Activated naive CD8-positive, alpha-beta T cell treated with anti-CD3 and anti-CD28 coated beads for 36 hours (primary cell): ENCODE measurements around the gene ADGRL3. TPM values are rescaled to one million over a fixed set of nuclear protein-coding genes. Genes with fewer than 3 reads are reported as not detected.

ENCODE experiments used
- DNase-seq: peaks from one replicate; pipeline ENCODE4 v3.0.0; 2021
- H3K27ac Mint-ChIP-seq: one replicate; pipeline ENCODE4 v1.8.0; 2022; ENCODE audit warnings: mild to moderate bottlenecking, moderate library complexity, mixed read lengths
- H3K27me3 Mint-ChIP-seq: one replicate; pipeline ENCODE4 v1.8.0; 2022; ENCODE audit warnings: mild to moderate bottlenecking, mixed read lengths
- H3K36me3 Mint-ChIP-seq: one replicate; pipeline ENCODE4 v1.8.0; 2021; ENCODE audit warnings: mild to moderate bottlenecking, mixed read lengths
- H3K4me1 Mint-ChIP-seq: one replicate; pipeline ENCODE4 v1.8.0; 2021; ENCODE audit warnings: mixed read lengths
- H3K4me3 Mint-ChIP-seq: one replicate; pipeline ENCODE4 v1.8.0; 2022; ENCODE audit warnings: mild to moderate bottlenecking, moderate library complexity, mixed read lengths
- H3K9me3 Mint-ChIP-seq: one replicate; pipeline ENCODE4 v1.8.0; 2022; ENCODE audit warnings: mixed read lengths
- total RNA-seq, 2 experiments: library from RNA; stranded (reverse); gene quantifications; one replicate each; pipeline ENCODE4 v1.2.3, GENCODE V29; 2021

ADGRL3 gene
- total RNA-seq, 2 experiments from 2014 or later, result not detected

DNA sequence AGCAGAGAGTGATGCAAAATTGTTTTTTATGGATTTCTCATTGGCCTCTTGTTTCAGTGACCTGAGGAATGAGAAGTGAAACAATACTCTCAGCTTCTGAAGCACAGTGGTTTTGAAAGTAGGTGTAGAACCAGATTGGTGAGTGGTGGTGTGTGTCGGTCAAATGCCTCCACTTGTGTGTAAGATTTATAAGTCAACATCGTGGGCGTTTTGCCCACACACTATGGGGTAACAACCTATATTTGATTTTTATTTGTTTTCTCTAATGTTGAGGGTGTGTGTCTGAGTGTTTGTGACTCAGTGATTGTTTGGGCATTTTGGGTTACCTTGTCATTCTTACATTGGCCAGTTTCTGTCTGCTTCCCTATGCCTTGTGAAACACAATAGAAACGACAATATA, 23.3 kb downstream of the ADGRL3 start:
- Mint-ChIP-seq H3K36me3 (no peaks in the 10 kb centered on the region), H3K27ac (no peak overlapping the region), H3K9me3 (no peaks in the 10 kb centered on the region), H3K4me3 (no peak overlapping the region), H3K4me1 (no peaks in the 10 kb centered on the region), H3K27me3 (no peaks in the 10 kb centered on the region)
- DNase-seq, result no peak

DNA sequence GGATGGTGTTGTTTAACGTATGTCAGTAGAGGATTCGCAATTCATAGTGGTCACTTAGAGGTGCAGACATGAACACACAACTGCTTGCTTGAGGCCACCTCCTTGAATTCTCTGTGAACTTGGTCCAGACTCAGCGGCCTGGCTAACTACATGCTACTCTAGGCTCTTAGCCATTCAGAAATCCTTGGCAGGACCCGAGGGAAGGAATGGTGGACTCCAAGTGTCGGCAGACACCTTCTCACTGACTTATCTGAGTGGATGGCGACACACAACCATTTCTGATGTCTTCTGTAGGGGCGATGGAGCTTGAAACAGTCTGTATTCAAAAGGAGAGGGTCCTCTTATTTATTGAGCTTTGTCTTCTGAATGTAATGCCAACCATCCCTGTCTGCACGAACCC, 24.4 kb downstream of the ADGRL3 start:
- Mint-ChIP-seq H3K27me3 (no peaks in the 10 kb centered on the region), H3K36me3 (no peaks in the 10 kb centered on the region), H3K4me1 (no peaks in the 10 kb centered on the region), H3K4me3 (no peak overlapping the region), H3K9me3 (no peaks in the 10 kb centered on the region), H3K27ac (no peak overlapping the region)
- DNase-seq, result no peak

DNA sequence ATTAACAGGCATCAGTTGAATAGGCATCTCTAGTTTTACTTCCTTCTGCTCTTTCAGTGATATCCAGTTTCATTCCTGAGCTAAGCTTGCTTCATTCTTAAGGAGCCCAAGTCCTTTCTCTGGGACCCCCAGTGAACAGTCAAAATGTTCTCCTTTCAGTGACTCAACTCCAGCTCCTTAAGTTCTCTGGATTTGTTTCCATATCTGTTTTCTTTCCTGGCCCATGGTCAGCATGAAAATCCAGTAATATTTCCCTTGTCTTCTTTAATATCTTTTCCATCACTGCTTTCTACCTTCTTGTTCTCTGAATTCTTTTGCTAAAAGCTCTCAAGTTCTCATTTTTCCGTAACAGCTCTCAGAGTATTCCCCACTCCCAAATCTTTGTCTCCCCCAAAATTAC, 25.5 kb downstream of the ADGRL3 start:
- DNase-seq, result no peak
- H3K36me3 Mint-ChIP-seq, result no peaks in the 10 kb centered on the region

DNA sequence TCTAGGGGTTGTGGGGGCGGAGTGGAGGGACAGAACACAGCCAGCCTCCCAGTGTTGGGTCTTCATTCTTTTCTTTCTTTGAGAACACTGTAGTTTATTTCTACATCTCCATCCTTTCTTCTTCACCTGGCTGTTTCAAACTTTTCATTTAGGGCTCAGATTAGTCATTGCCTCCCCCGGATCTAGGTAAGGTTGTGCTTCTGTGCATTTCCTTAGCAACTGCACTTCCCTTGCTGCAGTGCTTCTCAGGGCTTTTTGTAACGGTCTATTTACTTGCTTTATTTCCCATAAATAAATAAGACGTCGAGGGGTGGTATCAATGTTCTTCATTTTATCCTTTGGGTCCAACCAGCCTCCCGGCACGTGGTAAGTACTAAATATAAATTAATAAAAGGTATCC, 31.3 kb downstream of the ADGRL3 start:
- Mint-ChIP-seq H3K4me3 (no peak overlapping the region), H3K36me3 (no peaks in the 10 kb centered on the region), H3K27ac (no peak overlapping the region), H3K4me1 (no peaks in the 10 kb centered on the region), H3K9me3 (no peaks in the 10 kb centered on the region), H3K27me3 (no peaks in the 10 kb centered on the region)
- no peak for DNase-seq

More for the DNA sequence above, 25.5 kb downstream of the ADGRL3 start:
- Mint-ChIP-seq H3K27ac (no peak overlapping the region), H3K27me3 (no peaks in the 10 kb centered on the region), H3K4me1 (no peaks in the 10 kb centered on the region), H3K4me3 (no peak overlapping the region), H3K9me3 (no peaks in the 10 kb centered on the region)

DNA sequence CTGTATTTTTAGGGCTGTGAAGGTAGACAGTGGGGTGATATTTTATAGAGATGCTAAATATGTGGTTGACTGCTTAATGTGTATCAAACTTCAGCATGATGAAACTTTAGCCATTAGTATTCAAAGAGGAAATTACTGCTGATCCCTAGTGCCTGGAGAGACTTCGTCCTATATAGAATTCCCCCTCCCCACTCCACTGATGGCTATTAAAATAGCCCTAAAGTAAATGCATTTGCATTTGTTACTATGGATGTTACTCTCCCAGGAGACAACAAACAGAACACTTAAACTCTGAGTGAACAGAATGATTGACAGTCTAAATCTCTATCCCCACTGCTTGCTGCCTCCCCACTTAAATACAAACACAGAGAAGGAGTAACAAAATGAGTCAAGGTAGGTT, 39.1 kb downstream of the ADGRL3 start:
- no peaks in the 10 kb centered on the region for H3K27me3 Mint-ChIP-seq
- no peak overlapping the region for H3K4me3 Mint-ChIP-seq
- no peaks in the 10 kb centered on the region for H3K4me1 Mint-ChIP-seq
- no peaks in the 10 kb centered on the region for H3K36me3 Mint-ChIP-seq
- no peaks in the 10 kb centered on the region for H3K9me3 Mint-ChIP-seq
- DNase-seq, result no peak
- no peak overlapping the region for H3K27ac Mint-ChIP-seq

DNA sequence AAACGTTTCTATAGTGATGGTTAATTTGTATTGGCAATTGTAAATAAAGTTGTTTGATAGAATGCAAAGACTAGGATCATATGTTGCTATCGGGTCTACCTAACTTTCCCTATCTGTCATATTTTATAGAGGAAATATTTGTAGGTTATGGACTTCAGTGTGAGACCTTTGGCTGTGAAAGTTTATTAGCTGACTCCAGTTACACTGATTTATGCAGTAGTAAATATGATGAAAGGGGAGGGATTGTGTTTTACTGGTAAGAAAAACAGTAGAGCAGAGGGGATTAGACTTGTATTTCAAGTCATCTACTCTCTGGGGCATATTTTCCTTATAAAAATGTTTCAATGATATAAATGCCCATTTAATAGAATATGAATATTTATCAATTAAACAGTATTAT, 43.8 kb downstream of the ADGRL3 start:
- Mint-ChIP-seq H3K36me3 (no peaks in the 10 kb centered on the region), H3K27me3 (no peaks in the 10 kb centered on the region), H3K4me3 (no peak overlapping the region), H3K27ac (no peak overlapping the region), H3K9me3 (no peaks in the 10 kb centered on the region), H3K4me1 (no peaks in the 10 kb centered on the region)
- no peak for DNase-seq

DNA sequence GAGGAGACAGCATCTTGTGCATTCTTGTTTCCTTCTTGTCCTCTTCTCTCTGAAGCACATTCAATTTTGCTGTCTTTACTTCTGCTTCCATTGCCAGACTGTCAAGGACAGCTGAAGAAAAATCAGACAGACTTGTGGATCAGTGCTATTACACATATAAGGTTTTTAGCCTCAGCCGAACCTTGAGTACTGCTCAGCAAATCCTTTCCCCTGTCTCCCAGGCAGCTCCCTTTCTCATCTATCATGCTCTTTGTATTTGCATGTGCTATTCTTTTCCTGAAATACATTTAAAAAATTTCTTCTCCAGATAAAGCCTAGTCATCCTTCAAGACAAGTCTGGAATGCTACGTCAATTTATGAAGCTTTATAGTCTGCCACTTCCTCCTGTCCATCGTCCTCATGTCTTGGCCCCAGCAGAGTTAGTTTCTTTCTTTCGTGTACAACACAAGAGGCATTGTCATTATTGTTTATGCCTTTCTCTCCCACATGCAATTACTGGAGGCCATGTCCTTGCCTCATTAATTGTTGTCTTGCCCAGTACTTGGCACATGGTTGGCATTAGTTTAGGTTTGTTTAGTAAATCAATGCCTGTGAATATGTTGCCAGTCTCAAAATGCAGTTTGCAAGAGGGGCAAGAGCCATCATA, 45.1 kb downstream of the ADGRL3 start:
- no peak overlapping the region for H3K27ac Mint-ChIP-seq
- H3K9me3 Mint-ChIP-seq, result no peaks in the 10 kb centered on the region
- H3K27me3 Mint-ChIP-seq, result no peaks in the 10 kb centered on the region
- H3K4me3 Mint-ChIP-seq, result no peak overlapping the region
- H3K4me1 Mint-ChIP-seq, result no peaks in the 10 kb centered on the region
- no peaks in the 10 kb centered on the region for H3K36me3 Mint-ChIP-seq
- DNase-seq, result no peak

DNA sequence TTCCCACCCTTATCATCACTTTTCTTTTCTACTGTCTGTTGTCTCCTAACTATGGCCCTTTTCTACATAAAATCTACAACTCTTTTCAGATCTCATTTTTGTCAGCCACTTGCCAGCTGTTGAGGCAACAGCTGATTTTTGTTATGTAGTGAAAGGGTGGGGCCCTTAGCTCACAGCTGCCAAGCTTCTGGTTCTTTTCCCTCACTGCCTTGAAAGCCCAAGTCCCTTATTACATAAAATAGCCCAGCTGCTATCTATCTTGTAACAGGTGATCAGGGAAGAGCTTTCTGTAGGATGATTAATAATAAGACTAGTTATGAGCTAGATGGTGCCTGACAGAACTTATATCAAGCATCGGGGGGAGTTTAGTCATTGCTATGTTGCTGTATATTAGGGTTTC, 45.9 kb downstream of the ADGRL3 start:
- DNase-seq, result no peak
- Mint-ChIP-seq H3K36me3 (no peaks in the 10 kb centered on the region), H3K4me3 (no peak overlapping the region), H3K27ac (no peak overlapping the region), H3K27me3 (no peaks in the 10 kb centered on the region), H3K4me1 (no peaks in the 10 kb centered on the region), H3K9me3 (no peaks in the 10 kb centered on the region)

DNA sequence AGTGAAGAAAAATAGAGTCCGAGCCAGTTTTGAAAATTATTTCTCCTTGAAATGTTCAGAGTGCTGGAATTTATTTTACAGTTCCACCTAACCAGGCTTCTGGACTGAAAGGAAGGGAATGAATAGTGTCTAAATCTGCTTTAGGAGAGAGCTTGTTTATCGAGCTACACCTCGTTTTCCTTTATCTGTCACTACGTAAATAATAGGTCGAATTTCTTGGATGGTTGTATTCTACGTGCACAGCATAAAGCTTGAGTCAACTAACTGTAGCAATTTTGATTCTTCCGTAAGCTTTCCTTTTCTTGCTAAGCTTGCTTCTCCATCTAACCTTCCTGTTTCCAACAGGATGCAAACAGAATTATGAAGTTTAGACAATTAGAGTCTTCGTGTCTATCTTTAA, 48.6 kb downstream of the ADGRL3 start:
- H3K27ac Mint-ChIP-seq, result no peak overlapping the region
- H3K9me3 Mint-ChIP-seq, result no peaks in the 10 kb centered on the region
- H3K4me3 Mint-ChIP-seq, result no peak overlapping the region
- no peak for DNase-seq
- H3K4me1 Mint-ChIP-seq, result no peaks in the 10 kb centered on the region
- H3K36me3 Mint-ChIP-seq, result no peaks in the 10 kb centered on the region
- H3K27me3 Mint-ChIP-seq, result no peaks in the 10 kb centered on the region

DNA sequence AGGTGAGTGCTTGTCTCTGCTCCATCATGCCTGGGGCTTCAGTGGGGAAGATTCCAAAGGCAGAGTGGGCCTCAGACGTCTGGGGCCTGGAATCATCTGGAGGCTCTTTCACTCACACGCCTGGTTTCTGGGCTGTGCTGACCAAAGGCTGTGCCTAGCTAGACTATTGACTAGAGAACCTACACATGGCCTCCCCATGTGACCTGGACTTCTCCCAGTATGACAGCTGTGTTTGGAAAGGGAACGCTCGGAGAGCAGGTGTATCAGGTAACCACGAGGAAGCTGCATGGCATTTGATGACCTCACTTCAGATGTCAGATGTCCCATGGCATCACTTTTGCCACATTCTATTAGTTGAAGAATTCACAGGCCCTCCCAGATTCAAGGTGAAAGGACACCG, 51.0 kb downstream of the ADGRL3 start:
- Mint-ChIP-seq H3K4me3 (no peak overlapping the region), H3K27me3 (no peaks in the 10 kb centered on the region), H3K4me1 (no peaks in the 10 kb centered on the region), H3K36me3 (no peaks in the 10 kb centered on the region), H3K27ac (no peak overlapping the region), H3K9me3 (no peaks in the 10 kb centered on the region)
- DNase-seq, result no peak

DNA sequence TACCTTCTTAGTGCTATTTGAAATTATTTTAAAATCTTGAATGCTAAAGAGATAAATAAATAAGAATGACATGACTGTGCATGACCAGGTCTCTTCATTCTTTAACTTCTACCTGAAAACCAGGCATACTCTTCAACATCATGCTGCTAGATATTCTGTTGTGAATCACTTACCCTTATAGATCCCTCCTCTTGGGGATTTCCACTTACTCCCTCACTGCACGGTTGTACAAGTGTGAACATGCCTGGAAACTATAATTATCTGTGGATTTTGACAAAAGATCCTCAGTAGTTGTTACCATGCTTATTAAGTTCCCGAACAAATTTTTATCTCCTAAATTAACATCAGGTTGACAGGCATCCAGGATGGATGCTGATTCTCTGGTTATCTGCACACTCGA, 54.3 kb downstream of the ADGRL3 start:
- Mint-ChIP-seq H3K27ac (no peak overlapping the region), H3K27me3 (no peaks in the 10 kb centered on the region), H3K9me3 (no peaks in the 10 kb centered on the region), H3K4me3 (no peak overlapping the region), H3K4me1 (no peaks in the 10 kb centered on the region), H3K36me3 (no peaks in the 10 kb centered on the region)
- DNase-seq, result no peak

DNA sequence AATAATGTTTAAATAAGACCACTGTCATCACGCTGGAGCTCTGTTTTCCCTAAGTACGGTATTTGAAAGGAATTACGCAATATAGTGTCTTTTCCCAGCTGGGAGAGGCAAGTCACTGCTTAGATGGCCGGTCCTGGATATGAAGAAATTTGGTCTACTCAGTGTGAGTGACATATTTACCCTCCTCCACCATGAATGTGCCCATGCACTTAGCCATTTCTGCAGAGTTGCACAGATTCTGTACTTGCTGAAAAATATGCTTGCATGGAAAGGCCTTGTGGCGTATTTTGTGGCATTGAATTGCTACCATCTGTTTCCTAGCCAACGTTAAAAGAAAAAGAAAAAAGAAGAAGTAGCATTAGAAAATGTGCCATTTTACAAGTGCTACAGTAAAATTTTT, 73.1 kb downstream of the ADGRL3 start:
- Mint-ChIP-seq H3K4me1 (no peaks in the 10 kb centered on the region), H3K27ac (no peak overlapping the region), H3K36me3 (no peaks in the 10 kb centered on the region)

DNA sequence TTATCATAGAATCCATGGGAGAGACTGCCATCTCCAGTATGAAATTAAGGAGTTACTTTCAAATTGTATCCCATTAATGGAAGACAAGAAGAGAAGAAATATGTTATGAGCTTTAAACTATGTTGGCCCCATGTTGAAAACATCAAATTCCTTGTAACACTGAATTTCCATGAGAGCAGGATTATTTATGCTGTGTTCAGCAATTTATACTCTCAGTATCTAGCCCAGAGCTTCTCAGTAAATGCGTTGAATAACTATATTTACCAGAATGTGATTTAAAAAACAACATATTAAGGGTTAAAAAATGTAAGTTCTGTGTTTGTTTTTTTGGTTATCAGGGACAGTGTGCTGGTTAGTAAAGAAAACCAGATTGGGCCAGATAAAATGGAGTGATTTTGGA, 74.2 kb downstream of the ADGRL3 start:
- no peaks in the 10 kb centered on the region for H3K9me3 Mint-ChIP-seq
- H3K4me1 Mint-ChIP-seq, result no peaks in the 10 kb centered on the region
- H3K27me3 Mint-ChIP-seq, result no peaks in the 10 kb centered on the region
- H3K36me3 Mint-ChIP-seq, result no peaks in the 10 kb centered on the region
- no peak for DNase-seq
- H3K4me3 Mint-ChIP-seq, result no peak overlapping the region
- H3K27ac Mint-ChIP-seq, result no peak overlapping the region

More for the DNA sequence above, 73.1 kb downstream of the ADGRL3 start:
- Mint-ChIP-seq H3K9me3 (no peaks in the 10 kb centered on the region), H3K27me3 (no peaks in the 10 kb centered on the region), H3K4me3 (no peak overlapping the region)
- DNase-seq, result no peak

DNA sequence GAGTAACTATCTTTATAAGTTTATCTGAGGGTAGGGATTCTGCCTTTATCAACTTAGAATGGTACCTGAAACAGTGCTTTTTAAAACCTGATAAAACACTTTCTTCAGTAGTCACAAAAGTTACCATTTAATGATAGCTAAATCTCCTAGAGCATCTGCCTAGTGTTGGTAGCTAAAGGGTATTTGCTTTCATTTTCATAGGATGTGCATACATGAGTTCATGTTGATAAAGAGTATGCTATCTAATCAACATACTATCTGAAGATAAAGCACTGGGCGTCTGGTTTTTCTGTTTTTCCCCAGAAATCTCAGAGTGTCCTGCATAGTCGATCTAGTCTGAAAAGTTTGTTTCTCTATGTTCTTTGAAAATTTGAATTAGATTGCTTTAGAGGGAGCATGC, 75.1 kb downstream of the ADGRL3 start:
- Mint-ChIP-seq H3K4me3 (no peak overlapping the region), H3K27me3 (no peaks in the 10 kb centered on the region), H3K9me3 (no peaks in the 10 kb centered on the region), H3K4me1 (no peaks in the 10 kb centered on the region), H3K27ac (no peak overlapping the region), H3K36me3 (no peaks in the 10 kb centered on the region)
- no peak for DNase-seq

DNA sequence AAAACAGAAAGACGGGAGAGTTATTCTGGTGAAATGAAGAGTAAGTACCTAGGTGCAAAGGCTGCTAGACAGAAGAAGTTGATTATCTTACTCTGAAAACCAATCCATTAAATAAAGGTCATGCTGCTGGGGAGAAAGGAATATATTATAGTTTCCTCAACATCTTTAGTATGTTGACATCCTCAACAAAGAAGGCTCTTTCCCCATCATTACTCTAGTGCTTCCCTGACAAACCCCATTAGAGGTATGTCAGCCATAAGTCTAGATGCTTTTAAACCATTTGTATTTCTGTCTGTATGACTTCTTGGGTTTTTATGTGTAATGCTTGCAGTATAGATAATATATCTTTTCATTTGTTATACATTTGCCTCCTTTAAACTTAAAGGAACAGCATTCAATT, 75.9 kb downstream of the ADGRL3 start:
- no peak for DNase-seq
- H3K4me1 Mint-ChIP-seq, result no peaks in the 10 kb centered on the region
- no peak overlapping the region for H3K27ac Mint-ChIP-seq
- H3K36me3 Mint-ChIP-seq, result no peaks in the 10 kb centered on the region
- no peaks in the 10 kb centered on the region for H3K27me3 Mint-ChIP-seq
- H3K9me3 Mint-ChIP-seq, result no peaks in the 10 kb centered on the region
- H3K4me3 Mint-ChIP-seq, result no peak overlapping the region

DNA sequence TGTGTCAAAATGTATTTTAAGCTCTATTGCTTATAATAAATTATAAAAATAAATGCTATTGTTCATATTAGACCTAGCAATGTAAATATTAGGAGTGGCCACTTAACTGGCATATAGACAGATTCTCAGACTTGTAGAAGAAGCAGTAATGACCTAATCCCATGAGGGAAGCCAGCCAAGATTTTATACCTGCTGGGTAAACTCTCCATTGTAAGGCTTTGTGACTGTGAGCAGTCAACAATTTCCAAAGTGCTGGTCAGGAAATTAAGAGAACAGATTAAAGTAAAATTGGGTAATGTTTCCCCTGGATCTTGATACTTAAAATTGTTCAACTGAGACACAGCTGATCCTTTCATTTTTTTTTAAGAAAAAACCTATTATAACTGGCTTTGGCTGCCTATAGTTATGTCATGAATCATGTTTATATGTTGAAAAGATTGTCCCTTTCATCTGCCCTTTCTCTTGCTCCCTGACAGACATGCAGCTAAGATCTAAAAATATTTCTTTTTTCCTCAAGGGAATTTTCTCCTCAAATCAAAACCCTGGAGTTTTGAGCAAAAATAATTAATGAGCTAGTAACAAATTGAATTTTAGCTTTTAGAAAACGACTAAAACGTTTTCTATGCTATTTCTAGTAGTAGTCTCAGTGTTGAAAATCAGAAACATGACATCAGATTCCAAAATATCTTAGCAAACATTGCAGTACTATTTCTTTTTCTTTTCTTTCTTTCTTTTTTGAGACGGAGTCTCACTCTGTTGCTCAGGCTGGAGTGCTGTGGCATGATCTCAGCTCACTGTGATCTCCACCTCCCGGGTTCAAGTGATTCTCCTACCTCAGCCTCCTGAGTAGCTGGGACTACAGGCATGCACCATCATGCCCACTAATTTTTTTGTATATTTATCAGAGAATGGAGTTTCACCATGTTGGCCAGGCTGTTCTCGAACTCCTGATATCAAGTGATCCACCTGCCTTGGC, 77.9 kb downstream of the ADGRL3 start:
- no peaks in the 10 kb centered on the region for H3K27me3 Mint-ChIP-seq
- no peaks in the 10 kb centered on the region for H3K36me3 Mint-ChIP-seq
- DNase-seq, result no peak
- H3K9me3 Mint-ChIP-seq, result no peaks in the 10 kb centered on the region
- no peak overlapping the region for H3K4me3 Mint-ChIP-seq
- H3K27ac Mint-ChIP-seq, result no peak overlapping the region
- no peaks in the 10 kb centered on the region for H3K4me1 Mint-ChIP-seq
